ENCODE measurements around the gene ATP13A5. TPM values are rescaled to one million over a fixed set of nuclear protein-coding genes. Genes with fewer than 3 reads are reported as not detected.

The ATP13A5 gene
- total RNA-seq, 1 experiment from 2014 or later = not detected

DNA sequence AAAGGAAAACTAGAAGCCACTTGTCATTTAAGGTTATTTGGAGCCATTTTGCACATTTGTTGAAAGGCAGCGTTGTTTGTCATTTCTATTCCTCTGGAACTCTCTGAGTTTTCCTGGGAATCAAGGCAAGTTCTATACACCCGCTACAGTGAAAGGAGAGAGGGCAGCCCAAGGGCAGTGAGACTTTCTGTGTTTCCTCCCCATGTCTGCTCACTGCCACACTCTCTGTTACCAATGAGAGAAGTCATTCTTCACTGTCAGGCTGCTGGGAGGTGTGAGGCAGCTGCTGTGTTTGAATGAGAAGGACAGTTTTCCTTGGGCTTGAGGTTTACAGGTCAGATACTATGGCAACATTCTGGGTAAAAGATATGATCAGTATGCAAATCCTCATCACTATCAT is 36.0 kb downstream of the ATP13A5 start:
- no peaks in the 10 kb centered on the region for H3K79me1 ChIP-seq (ENCODE audit: insufficient read depth, low read depth, low read length, poor library complexity, severe bottlenecking)
- H3T11ph ChIP-seq (ENCODE audit: low read length) = no peak overlapping the region
- WGBS (ENCODE audit: extremely low coverage, insufficient read length, low lambda C conversion rate) = no CpG with 5 or more reads among the region's 2 CpGs
- no peak overlapping the region for H2AK5ac ChIP-seq (ENCODE audit: insufficient read length, low read length)
- no peak overlapping the region for H2BK12ac ChIP-seq (ENCODE audit: insufficient read length, low read depth, low read length)
- no peak overlapping the region for H3K4ac ChIP-seq (ENCODE audit: low read depth, low read length)
- Mint-ChIP-seq H3K36me3 (ENCODE audit: insufficient read depth in 1 of 3, low read depth in 3 of 3) (peaks cover 0 to under 1% (median 0%) of the 10 kb centered on the region in 3 experiments; a peak in 1 of 7 replicates), H3K4me3 (no peak overlapping the region), H3K4me1 (peaks cover 14 to 21% of the 10 kb centered on the region in 2 experiments), H3K27ac (no peak overlapping the region), H3K27me3 (ENCODE audit: low read depth) (no peaks in the 10 kb centered on the region), H3K9me3 (peaks cover 0 to 2% of the 10 kb centered on the region in 2 experiments; a peak in 1 of 5 replicates)
- H3K56ac ChIP-seq (ENCODE audit: insufficient read length, low read depth, low read length) = no peak overlapping the region
- H3K9me3 ChIP-seq (ENCODE audit: control insufficient read depth, low read depth, low read length) = no peaks in the 10 kb centered on the region
- no peak overlapping the region for H2BK5ac ChIP-seq (ENCODE audit: insufficient read length, low read length)
- TF ChIP-seq, protein P1, sequence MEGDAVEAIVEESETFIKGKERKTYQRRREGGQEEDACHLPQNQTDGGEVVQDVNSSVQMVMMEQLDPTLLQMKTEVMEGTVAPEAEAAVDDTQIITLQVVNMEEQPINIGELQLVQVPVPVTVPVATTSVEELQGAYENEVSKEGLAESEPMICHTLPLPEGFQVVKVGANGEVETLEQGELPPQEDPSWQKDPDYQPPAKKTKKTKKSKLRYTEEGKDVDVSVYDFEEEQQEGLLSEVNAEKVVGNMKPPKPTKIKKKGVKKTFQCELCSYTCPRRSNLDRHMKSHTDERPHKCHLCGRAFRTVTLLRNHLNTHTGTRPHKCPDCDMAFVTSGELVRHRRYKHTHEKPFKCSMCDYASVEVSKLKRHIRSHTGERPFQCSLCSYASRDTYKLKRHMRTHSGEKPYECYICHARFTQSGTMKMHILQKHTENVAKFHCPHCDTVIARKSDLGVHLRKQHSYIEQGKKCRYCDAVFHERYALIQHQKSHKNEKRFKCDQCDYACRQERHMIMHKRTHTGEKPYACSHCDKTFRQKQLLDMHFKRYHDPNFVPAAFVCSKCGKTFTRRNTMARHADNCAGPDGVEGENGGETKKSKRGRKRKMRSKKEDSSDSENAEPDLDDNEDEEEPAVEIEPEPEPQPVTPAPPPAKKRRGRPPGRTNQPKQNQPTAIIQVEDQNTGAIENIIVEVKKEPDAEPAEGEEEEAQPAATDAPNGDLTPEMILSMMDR (conservative IDR thresholded peaks at IDR 0.05) = no peak
- H4K5ac ChIP-seq (ENCODE audit: insufficient read length, low read depth, low read length) = no peak overlapping the region
- no peak overlapping the region for H2BK20ac ChIP-seq (ENCODE audit: low read depth, low read length, poor library complexity, severe bottlenecking)
- H3K4me1 ChIP-seq (ENCODE audit: insufficient read depth, low read length) = peaks cover 4% of the 10 kb centered on the region; the same call in 1 of the 2 replicates
- no peak overlapping the region for H2AFZ ChIP-seq (ENCODE audit: low read length)
- H4K8ac ChIP-seq (replicated peaks; ENCODE audit: insufficient read length, low read depth, low read length) = no peak overlapping the region
- H3K14ac ChIP-seq (ENCODE audit: insufficient read depth, low read length) = no peak overlapping the region
- no peak overlapping the region for H2BK15ac ChIP-seq (ENCODE audit: low read depth, low read length)
- no peak overlapping the region for H3K27ac ChIP-seq (ENCODE audit: insufficient read length, low read depth, low read length)
- no peaks in the 10 kb centered on the region for H4K20me1 ChIP-seq (ENCODE audit: control insufficient read depth, insufficient read depth, insufficient read length)
- no peaks in the 10 kb centered on the region for H3K27me3 ChIP-seq (ENCODE audit: insufficient read depth, low read length)
- H3K23me2 ChIP-seq (ENCODE audit: insufficient read length, low read depth, low read length, poor library complexity, severe bottlenecking) = no peaks in the 10 kb centered on the region
- no peak overlapping the region for H3K4me2 ChIP-seq (ENCODE audit: insufficient read depth, insufficient read length, low read length)
- no peak overlapping the region for H3K23ac ChIP-seq (ENCODE audit: insufficient read length, low read depth, low read length)
- H3K79me2 ChIP-seq (ENCODE audit: insufficient read depth, low read length) = no peaks in the 10 kb centered on the region
- no peak overlapping the region for H2BK120ac ChIP-seq (ENCODE audit: low read depth, low read length, poor library complexity, severe bottlenecking)
- no peak for DNase-seq
- H3K18ac ChIP-seq (ENCODE audit: insufficient read length, low read depth, low read length) = no peak overlapping the region
- H3K9ac ChIP-seq (ENCODE audit: extremely low read depth, insufficient read length, low read length) = no peak overlapping the region
- H4K91ac ChIP-seq (ENCODE audit: insufficient read length, low read depth, low read length) = no peak overlapping the region
